Keratinocyte (primary cell): ENCODE data around the gene SLC7A6.

Experiments
- CTCF ChIP-seq, 3 experiments: IDR thresholded peaks in 1 of 3; conservative IDR thresholded peaks in 1 of 3; optimal IDR thresholded peaks in 1 of 3; 2 replicates in 2 of 3; 3 replicates in 1 of 3; pipeline versions ENCODE3 to v1.5.1; 2011; ENCODE audit warnings: low read length in 3 of 3, mild to moderate bottlenecking in 3 of 3, moderate library complexity in 2 of 3, control low read depth in 1 of 3, inconsistent platforms in 1 of 3; ENCODE audit not compliant: insufficient read depth in 2 of 3; ENCODE audit errors: extremely low read depth in 1 of 3
- EZH2 ChIP-seq: IDR thresholded peaks from one replicate; pipeline ENCODE4 v1.6.1; 2012; ENCODE audit warnings: inconsistent platforms, mild to moderate bottlenecking, low read length, moderate library complexity

- TF ChIP-seq EZH2 (no peak), CTCF (optimal IDR thresholded peaks at IDR 0.05 in 1 of 3, IDR thresholded peaks at IDR 0.05 in 1 of 3, conservative IDR thresholded peaks at IDR 0.05 in 1 of 3; ENCODE audit: extremely low read depth in 1 of 3, insufficient read depth in 2 of 3, low read length in 3 of 3) (no peak)
These were observed 11.9 kb upstream of the SLC7A6 start for GRCh38 chr16:68252383-68252782.
